ENCODE measurements around the gene D2HGDH. TPM values are rescaled to one million over a fixed set of nuclear protein-coding genes. Genes with fewer than 3 reads are reported as not detected.

D2HGDH gene
- total and polyA plus RNA-seq, 2 of the 13 experiments (the other 11 are each of a cell fraction or from before 2014, with no cell fraction given), result 19.2 to 20.3 TPM

GRCh38 chr2:241774419-241775222 lies 40.2 kb downstream of the D2HGDH start (continued):
- TF ChIP-seq AKNA (CRISPR knock-in tag; IDR thresholded peaks at IDR 0.05; ENCODE audit: borderline replicate concordance) (no peak), PPARG (CRISPR knock-in tag; conservative IDR thresholded peaks at IDR 0.05) (no peak), TBX3 (IDR thresholded peaks at IDR 0.05; ENCODE audit: borderline replicate concordance) (no peak), ZNF784 (CRISPR knock-in tag; IDR thresholded peaks at IDR 0.05; ENCODE audit: borderline replicate concordance) (no peak), RXRB (CRISPR knock-in tag; IDR thresholded peaks at IDR 0.05; ENCODE audit: borderline replicate concordance) (peak; percentile 10), MYPOP (CRISPR knock-in tag; IDR thresholded peaks at IDR 0.05) (peak; percentile 36; the same call in 1 of the 2 replicates), ZNF503 (CRISPR knock-in tag; IDR thresholded peaks at IDR 0.05) (no peak; the same call in 1 of the 2 replicates), ZC3H4 (CRISPR knock-in tag; IDR thresholded peaks at IDR 0.05; ENCODE audit: borderline replicate concordance) (no peak; the same call in 1 of the 2 replicates), ZNF577 (CRISPR knock-in tag; IDR thresholded peaks at IDR 0.05; ENCODE audit: borderline replicate concordance, low read depth) (no peak), NFIB (CRISPR knock-in tag; IDR thresholded peaks at IDR 0.05; ENCODE audit: borderline replicate concordance) (no peak), DPF2 (CRISPR knock-in tag; IDR thresholded peaks at IDR 0.05; ENCODE audit: borderline replicate concordance, low read depth) (no peak; the same call in 1 of the 2 replicates), SNAPC4 (CRISPR knock-in tag; IDR thresholded peaks at IDR 0.05) (no peak)

Measured in HepG2 (cell line).